WTC11 (cell line): ENCODE measurements around the gene CAD.

Experiments
- AR ChIP-seq: fragments of 250-450 bp; sonication (Bioruptor Pico); IDR thresholded peaks from 2 replicates; pipeline ENCODE4 v1.9.0; 2021; ENCODE audit warnings: mild to moderate bottlenecking
- CTCF ChIP-seq: fragments of 200-600 bp; IDR thresholded peaks from 2 replicates; pipeline ENCODE4 v1.8.0; 2022; ENCODE audit warnings: antibody characterized with exemption
- ETV6 ChIP-seq: sonication (generic); formaldehyde crosslinking; IDR thresholded peaks from 2 replicates; pipeline ENCODE4 v1.8.1; 2022; ENCODE audit warnings: mild to moderate bottlenecking, missing genetic modification reagents
- IRF2 ChIP-seq: sonication (generic); formaldehyde crosslinking; IDR thresholded peaks from 2 replicates; pipeline ENCODE4 v1.8.0; 2022; ENCODE audit warnings: low read depth, missing genetic modification reagents, borderline replicate concordance
- NFE2L1 ChIP-seq: sonication (generic); formaldehyde crosslinking; IDR thresholded peaks from 2 replicates; pipeline ENCODE4 v1.8.1; 2023; ENCODE audit warnings: missing genetic modification reagents
- RELA ChIP-seq: sonication (generic); formaldehyde crosslinking; IDR thresholded peaks from 2 replicates; pipeline ENCODE4 v1.8.1; 2022; ENCODE audit warnings: missing genetic modification reagents, mild to moderate bottlenecking, borderline replicate concordance
- ZMAT4 ChIP-seq: fragments of 250-450 bp; sonication (Bioruptor Pico); IDR thresholded peaks from 2 replicates; pipeline ENCODE4 v1.9.0; 2021; ENCODE audit warnings: mild to moderate bottlenecking
- ZNF219 ChIP-seq: sonication (generic); formaldehyde crosslinking; IDR thresholded peaks from 2 replicates; pipeline ENCODE4 v1.8.0; 2023; ENCODE audit warnings: missing genetic modification reagents, mild to moderate bottlenecking, borderline replicate concordance
- TF ChIP-seq, protein P1 (sequence below): sonication (generic); formaldehyde crosslinking; IDR thresholded peaks from 2 replicates; pipeline ENCODE4 v1.8.1; 2022; ENCODE audit warnings: low read depth, mild to moderate bottlenecking, moderate library complexity, missing genetic modification reagents, borderline replicate concordance
- TF ChIP-seq, protein P2 (sequence below): sonication (generic); formaldehyde crosslinking; IDR thresholded peaks from 2 replicates; pipeline ENCODE4 v1.8.1; 2023; ENCODE audit warnings: mild to moderate bottlenecking, moderate library complexity, missing genetic modification reagents

DNA sequence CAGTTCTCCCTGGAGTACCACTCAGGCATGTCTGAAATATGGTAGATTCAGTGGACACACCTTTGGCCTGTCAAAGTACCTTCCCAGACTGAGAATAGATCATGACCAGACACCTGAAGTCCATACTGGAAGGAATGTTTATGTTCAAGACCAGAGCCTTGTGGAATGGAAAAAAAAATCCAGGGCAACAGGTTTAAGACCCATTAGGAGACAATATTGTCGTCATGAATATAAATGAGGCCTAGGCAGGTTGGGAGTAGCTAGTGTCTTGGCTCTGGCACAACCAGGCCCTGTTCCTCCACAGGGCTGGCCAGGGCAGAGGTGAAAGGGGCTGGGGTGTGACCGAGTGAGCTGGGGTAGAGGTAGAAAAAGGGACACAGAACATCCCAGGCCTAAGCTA, 18.5 kb upstream of the CAD start:
- no peak for TF ChIP-seq CTCF
- TF ChIP-seq, protein P1, sequence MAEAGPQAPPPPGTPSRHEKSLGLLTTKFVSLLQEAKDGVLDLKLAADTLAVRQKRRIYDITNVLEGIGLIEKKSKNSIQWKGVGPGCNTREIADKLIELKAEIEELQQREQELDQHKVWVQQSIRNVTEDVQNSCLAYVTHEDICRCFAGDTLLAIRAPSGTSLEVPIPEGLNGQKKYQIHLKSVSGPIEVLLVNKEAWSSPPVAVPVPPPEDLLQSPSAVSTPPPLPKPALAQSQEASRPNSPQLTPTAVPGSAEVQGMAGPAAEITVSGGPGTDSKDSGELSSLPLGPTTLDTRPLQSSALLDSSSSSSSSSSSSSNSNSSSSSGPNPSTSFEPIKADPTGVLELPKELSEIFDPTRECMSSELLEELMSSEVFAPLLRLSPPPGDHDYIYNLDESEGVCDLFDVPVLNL (CRISPR knock-in tag), result no peak
- no peak for TF ChIP-seq AR (CRISPR knock-in tag)
- no peak for TF ChIP-seq RELA (CRISPR knock-in tag)
- no peak for TF ChIP-seq ZMAT4
- no peak for TF ChIP-seq ETV6 (CRISPR knock-in tag)
- TF ChIP-seq NFE2L1 (CRISPR knock-in tag), result no peak
- TF ChIP-seq IRF2, result no peak
- no peak for TF ChIP-seq ZNF219 (CRISPR knock-in tag)
- TF ChIP-seq, protein P2, sequence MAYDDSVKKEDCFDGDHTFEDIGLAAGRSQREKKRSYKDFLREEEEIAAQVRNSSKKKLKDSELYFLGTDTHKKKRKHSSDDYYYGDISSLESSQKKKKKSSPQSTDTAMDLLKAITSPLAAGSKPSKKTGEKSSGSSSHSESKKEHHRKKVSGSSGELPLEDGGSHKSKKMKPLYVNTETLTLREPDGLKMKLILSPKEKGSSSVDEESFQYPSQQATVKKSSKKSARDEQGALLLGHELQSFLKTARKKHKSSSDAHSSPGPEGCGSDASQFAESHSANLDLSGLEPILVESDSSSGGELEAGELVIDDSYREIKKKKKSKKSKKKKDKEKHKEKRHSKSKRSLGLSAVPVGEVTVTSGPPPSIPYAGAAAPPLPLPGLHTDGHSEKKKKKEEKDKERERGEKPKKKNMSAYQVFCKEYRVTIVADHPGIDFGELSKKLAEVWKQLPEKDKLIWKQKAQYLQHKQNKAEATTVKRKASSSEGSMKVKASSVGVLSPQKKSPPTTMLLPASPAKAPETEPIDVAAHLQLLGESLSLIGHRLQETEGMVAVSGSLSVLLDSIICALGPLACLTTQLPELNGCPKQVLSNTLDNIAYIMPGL (CRISPR knock-in tag), result no peak
